Cardiac fibroblast (primary cell): Measurements from ENCODE around the gene SPEG.

Experiments
- DNase-seq, 2 donors: peaks; one replicate each; pipeline versions ENCODE4 v3.0.0 to v3.0.0-alpha.2; 2010; ENCODE audit warnings: low read depth in 2 of 2
- H3K4me3 ChIP-seq, 2 donors: replicated peaks in 1 of 2; 1 replicate in 1 of 2; 2 replicates in 1 of 2; pipeline ENCODE4 v1.5.1; 2011; ENCODE audit warnings: low read depth in 2 of 2, low read length in 2 of 2, mild to moderate bottlenecking in 2 of 2, moderate library complexity in 1 of 2
- CTCF ChIP-seq: IDR thresholded peaks from one replicate; pipeline ENCODE4 v1.5.1; 2011; ENCODE audit warnings: low read depth, mild to moderate bottlenecking, low read length, inconsistent platforms

The SPEG gene

GRCh38 chr2:219495531-219496122, 61.0 kb downstream of the SPEG start:
- H3K4me3 ChIP-seq: no peak overlapping the region
- TF ChIP-seq CTCF: peak; percentile 59
- peak; percentile 69 to 78 for DNase-seq

GRCh38 chr2:219496247-219496824, 61.7 kb downstream of the SPEG start:
- DNase-seq: no peak
- no peak overlapping the region for H3K4me3 ChIP-seq
- TF ChIP-seq CTCF: no peak

- no peak overlapping the region for H3K4me3 ChIP-seq
- DNase-seq: no peak
- TF ChIP-seq CTCF: no peak
These were observed 62.3 kb downstream of the SPEG start for GRCh38 chr2:219496825-219497494.

- no peak for TF ChIP-seq CTCF
- DNase-seq: peak; percentile 86 to 89
- peak overlapping the region; percentile 58 to 83 for H3K4me3 ChIP-seq
These were observed 63.0 kb downstream of the SPEG start for GRCh38 chr2:219497495-219498279.

- DNase-seq: peak; percentile 99
- TF ChIP-seq CTCF: no peak
- peak within 1 kb of the TSS; percentile 58 to 83 for H3K4me3 ChIP-seq
These were observed 63.8 kb downstream of the SPEG start, which contains the start of gene GMPPA for GRCh38 chr2:219498280-219499057. Gene GMPPA (plus strand): TSS chr2:219498891. CDS start chr2:219499976, 1,085 bp downstream.

- no peak for DNase-seq
- peak overlapping the region; percentile 58 to 83 for H3K4me3 ChIP-seq
- TF ChIP-seq CTCF: no peak
These were observed 64.3 kb downstream of the SPEG start for GRCh38 chr2:219499058-219499307.
